COLO668 (cell line): ENCODE data around the gene FLNC.

Experiments used
- DNase-seq: peaks from one replicate; lab custom pipeline; 2025; ENCODE audit not compliant: unreplicated experiment; lab: John Stamatoyannopoulos, UW

The FLNC gene

GRCh38 chr7:128878226-128879105, 48.3 kb downstream of the FLNC start:
- no peak for DNase-seq

GRCh38 chr7:128879461-128879938, 49.3 kb downstream of the FLNC start:
- no peak for DNase-seq

- DNase-seq: peak; percentile 71
Measured at GRCh38 chr7:128879939-128880746, 49.9 kb downstream of the FLNC start.

GRCh38 chr7:128880791-128881457, 50.7 kb downstream of the FLNC start:
- no peak for DNase-seq

GRCh38 chr7:128881458-128882125, 51.4 kb downstream of the FLNC start:
- DNase-seq: no peak

- DNase-seq: no peak
Measured at GRCh38 chr7:128882134-128882533, 51.9 kb downstream of the FLNC start.

- DNase-seq: peak; percentile 78
Measured at GRCh38 chr7:128883622-128884448, 53.6 kb downstream of the FLNC start.

- no peak for DNase-seq
Measured at GRCh38 chr7:128884561-128885369, 54.6 kb downstream of the FLNC start.

- no peak for DNase-seq
Measured at GRCh38 chr7:128885370-128886187, 55.4 kb downstream of the FLNC start.

GRCh38 chr7:128886391-128887168, 56.4 kb downstream of the FLNC start:
- DNase-seq: no peak

GRCh38 chr7:128887169-128888038, 57.2 kb downstream of the FLNC start:
- no peak for DNase-seq

GRCh38 chr7:128888039-128888755, 58.0 kb downstream of the FLNC start:
- no peak for DNase-seq

- DNase-seq: no peak
Measured at GRCh38 chr7:128888756-128889095, 58.5 kb downstream of the FLNC start.

GRCh38 chr7:128889121-128889520, 58.9 kb downstream of the FLNC start:
- no peak for DNase-seq

- DNase-seq: no peak
Measured at GRCh38 chr7:128890306-128891109, 60.3 kb downstream of the FLNC start.
